GM21423 (cell line): ENCODE results near the gene ANO3.
A peak's percentile ranks its signal among the peaks of the same experiment; 100 is the strongest.
"Not testable (repeated sequence)": the region's sequence is repeated elsewhere in the genome, so short reads cannot be mapped to it uniquely, and the experiment has no call there.

Experiments used
- ATAC-seq: cut with Tn5 transposase; IDR thresholded peaks from one replicate; pipeline ENCODE4 v1.9.1; 2021; ENCODE audit warnings: mild to moderate bottlenecking, moderate library complexity; ENCODE audit not compliant: unreplicated experiment

The ANO3 gene

DNA sequence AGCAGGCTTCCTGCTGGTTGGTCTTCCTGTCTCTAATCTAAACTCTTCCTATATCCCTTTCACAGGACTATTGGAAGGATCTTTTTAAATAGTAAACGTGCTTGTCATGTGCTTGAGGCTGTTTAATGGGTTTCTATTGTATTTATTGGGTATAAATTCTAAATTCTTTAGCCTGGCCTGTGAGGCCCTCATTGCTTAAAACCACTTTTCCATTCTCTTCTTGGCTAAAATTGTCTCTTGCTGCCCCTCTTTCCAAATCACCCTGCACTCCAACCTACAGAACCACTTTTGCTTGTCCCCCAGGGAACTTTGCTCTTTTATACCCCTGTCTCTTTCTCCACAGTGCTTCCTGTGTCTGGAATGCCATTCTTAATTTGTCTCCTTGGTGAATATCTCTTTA, 286.5 kb downstream of the ANO3 start:
- ATAC-seq, result no peak

DNA sequence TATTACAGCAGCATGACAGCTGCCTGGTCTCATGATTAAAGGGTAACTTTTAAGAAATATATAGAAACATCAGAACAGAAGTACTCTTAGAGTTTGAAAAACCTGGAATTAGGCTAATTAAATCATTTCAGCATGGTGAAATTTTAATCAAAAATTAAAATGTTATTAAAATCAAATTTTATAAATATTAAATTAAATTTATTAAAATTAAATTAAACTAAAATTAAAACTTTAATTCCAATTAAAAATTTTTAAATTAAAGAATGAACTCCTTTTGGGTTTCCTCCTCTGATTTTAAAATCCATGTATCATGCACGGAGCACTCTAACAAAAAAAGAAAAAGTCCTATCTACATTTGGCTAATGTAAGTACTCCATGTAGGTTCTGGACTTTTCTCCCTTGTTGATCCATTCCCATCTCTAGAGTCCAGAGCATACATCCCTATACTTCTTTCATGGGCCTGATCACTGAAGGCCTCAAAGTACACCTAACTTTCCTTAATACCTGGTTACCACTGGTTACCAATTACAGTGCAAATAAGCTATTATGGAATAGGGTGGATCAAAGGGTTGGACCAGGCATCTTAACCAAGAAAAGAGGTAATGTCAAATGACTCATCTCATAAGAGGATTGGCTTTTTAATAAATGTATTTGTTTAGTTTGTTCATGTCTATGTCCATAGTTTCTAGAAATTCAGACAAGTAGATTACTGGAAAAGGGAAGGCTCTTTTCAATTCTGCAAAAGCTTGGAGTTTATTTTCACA, 288.5 kb downstream of the ANO3 start:
- ATAC-seq, result no peak

GRCh38 chr11:26621132-26621531, 289.2 kb downstream of the ANO3 start:
- ATAC-seq, result no peak

- no peak for ATAC-seq
Observed at GRCh38 chr11:26622181-26622580, 290.3 kb downstream of the ANO3 start.

DNA sequence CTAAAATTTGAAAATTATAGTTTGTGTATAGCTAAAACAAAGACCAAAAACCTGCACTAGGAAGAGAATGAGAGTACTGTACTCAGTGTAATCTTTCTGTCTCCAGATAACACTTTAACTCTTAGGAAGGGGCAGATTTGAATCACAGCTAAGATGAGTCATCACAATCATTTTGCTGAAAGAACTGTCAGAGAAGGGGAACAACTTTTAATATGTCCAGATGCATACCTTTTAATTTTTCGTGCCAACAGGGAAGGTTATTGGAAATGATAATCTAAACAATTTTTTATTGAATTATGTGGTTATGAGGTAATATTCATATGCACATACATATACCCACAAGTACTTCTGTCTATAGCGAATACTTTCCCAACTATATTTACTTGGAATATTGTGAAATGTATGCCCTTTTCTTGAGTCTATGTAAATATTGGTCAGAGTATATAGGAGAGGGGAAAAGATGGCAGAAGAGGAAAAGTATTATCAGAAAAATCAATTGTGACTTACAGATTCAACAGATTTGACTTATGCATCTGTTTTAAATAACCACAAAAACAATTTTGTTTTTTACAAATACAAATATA, 291.2 kb downstream of the ANO3 start:
- ATAC-seq, result no peak

- ATAC-seq, result no peak
Observed at GRCh38 chr11:26626346-26626745, 294.4 kb downstream of the ANO3 start.

DNA sequence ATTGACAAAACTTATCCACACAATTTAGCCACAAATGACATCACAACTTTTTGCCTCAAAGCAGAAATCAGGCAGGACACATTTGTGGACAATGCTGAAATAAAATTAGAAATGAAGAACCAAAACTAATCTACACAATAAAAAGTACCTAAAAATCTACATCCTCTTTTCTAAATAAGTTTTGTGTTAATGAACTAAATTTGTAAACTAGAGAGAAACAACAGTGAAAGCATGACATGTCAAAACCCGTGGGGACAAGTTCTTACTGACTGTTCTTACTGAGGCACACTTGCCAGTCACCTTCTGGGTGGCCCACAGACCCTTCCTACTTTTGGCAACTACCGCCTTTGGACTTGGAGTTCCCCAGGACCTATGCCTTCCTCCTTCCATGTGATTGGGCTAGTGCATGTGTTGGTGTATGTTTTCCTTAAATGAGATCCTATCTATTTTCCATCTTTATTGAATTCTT, 300.8 kb downstream of the ANO3 start:
- ATAC-seq, result peak; percentile 53

DNA sequence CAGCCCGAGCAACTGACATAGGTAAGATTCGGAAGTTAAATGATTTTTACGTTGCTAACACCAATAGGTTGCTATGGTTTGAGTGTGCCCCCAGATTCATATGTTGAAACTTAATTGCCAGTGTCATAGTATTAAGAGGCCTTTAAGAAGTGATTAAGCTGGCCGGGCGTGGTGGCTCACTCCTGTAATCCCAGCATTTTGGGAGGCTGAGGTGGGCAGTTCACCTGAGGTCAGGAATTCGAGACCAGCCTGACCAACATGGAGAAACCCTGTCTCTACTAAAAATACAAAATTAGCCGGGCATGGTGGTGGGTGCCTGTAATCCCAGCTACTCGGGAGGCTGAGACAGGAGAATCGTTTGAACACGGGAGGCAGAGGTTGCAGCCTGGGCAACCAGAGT, 311.4 kb downstream of the ANO3 start:
- not testable (repeated sequence) for ATAC-seq

- peak; percentile 89 for ATAC-seq
Observed at GRCh38 chr11:26649884-26650283, 318.0 kb downstream of the ANO3 start.

- no peak for ATAC-seq
Observed at GRCh38 chr11:26651916-26652315, 320.0 kb downstream of the ANO3 start.

GRCh38 chr11:26655287-26655686, 323.4 kb downstream of the ANO3 start:
- no peak for ATAC-seq

- ATAC-seq, result no peak
Observed at GRCh38 chr11:26662916-26663315, 331.0 kb downstream of the ANO3 start.

DNA sequence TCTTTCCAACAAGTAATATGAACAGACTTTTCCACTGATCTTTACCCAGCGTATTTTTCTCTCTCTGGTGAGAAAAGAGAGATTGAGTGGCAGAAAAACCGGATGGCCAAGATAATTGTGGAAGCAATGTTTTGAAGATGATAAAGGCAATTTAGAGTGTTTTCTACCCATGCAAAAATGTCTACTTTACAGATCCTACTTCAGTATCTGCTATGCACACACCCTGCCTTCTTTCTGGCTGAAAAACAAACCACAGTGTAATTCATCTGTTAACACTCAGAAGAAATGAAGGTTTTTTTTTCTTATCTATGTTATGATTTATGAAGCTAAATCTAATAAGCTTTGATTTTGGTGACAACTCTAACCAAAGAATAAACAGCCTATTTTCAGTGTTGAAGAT, 333.1 kb downstream of the ANO3 start:
- no peak for ATAC-seq

GRCh38 chr11:26665946-26666345, 334.0 kb downstream of the ANO3 start:
- no peak for ATAC-seq

- no peak for ATAC-seq
Observed at GRCh38 chr11:26675233-26675928, 343.5 kb downstream of the ANO3 start.

DNA sequence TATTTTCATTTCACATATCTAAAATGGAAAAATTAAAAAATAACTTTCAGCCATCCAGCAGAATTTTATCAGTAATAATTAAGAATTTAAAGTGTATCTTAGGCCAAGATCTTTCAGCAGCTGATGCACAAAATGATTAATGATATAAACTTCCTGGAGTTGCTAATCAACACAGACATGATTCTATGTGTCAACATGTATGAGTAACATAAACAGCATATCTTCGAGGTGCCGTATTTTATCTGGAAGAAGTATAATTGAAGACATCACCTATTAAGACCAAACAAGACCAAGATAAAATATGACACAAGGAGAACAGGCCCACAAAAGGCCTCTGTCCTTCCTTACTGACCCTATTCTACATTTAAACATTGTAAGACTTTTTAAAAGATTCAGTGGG, 344.7 kb downstream of the ANO3 start:
- no peak for ATAC-seq

DNA sequence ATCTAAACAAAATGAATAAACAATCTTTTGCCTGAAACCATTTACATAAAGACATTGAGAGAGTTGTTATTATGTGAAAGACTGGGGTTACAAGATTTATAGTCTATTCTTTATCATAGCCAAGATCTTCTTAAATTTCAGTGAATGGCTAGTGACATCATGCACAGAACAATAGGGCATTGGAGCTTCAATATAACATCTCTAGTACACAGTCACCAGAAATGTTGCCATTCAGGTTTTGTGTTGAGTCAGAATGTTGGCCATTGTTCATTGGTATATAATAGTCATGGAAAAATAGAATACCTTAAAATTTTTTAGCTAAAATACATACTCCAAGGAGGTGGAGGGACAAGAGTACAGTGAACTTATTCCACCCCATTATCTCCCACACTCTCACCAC, 345.6 kb downstream of the ANO3 start:
- ATAC-seq, result no peak

DNA sequence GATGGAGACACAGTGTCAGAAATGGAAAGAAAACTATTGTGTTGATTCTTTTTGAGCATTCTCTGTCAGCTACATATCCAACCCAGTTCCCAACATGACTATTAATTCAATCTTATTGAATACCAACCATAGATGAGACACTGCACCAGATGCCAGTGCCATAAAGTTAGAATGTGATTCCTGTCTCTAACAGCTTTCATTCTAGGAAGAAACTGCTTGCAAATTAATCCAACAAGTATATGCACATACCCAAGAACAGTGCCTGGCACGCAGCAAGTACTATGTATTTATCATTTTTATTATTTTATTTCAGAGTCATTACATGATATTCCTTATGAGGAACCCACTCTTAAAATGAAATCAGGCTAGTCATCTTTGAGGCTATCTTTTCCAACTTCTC, 355.4 kb downstream of the ANO3 start:
- ATAC-seq, result no peak

- ATAC-seq, result no peak
Observed at GRCh38 chr11:26688701-26689100, 356.8 kb downstream of the ANO3 start.

DNA sequence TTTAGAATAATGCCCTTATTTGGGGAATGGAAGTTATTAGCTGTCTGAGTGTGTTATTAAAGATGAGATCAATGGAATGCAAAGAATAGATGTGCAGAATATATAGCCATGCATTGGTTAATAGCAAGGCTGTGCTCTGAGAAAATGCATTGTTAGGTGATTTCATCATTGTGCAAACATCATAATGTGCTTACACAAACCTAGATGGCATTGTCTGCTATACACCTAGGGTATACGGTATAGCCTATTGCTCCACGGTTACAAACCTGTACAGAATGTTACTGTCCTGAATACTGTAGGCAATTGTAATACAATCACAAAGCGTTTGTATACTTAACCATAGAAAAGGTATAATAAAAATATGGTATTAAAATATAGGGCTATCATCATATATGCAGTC, 364.4 kb downstream of the ANO3 start:
- ATAC-seq, result no peak

DNA sequence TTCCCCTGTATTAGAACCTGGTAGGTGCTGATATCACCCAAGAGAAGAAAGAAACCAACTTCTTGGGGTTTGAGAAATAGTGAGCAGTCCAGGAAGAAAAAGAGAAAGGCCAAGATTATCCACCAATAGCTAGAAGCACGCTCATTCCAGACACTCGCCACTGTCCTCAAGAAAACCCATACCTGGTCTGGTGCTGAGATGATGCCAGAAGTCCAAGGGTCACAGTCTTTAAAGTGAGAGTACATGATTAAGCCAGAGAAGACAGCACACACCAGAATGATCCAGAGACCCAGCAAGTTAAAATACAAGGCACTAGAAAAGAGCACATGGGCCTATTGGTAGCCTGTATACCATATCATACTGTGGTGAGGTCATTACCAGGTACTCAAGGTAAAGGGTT, 366.3 kb downstream of the ANO3 start:
- no peak for ATAC-seq

DNA sequence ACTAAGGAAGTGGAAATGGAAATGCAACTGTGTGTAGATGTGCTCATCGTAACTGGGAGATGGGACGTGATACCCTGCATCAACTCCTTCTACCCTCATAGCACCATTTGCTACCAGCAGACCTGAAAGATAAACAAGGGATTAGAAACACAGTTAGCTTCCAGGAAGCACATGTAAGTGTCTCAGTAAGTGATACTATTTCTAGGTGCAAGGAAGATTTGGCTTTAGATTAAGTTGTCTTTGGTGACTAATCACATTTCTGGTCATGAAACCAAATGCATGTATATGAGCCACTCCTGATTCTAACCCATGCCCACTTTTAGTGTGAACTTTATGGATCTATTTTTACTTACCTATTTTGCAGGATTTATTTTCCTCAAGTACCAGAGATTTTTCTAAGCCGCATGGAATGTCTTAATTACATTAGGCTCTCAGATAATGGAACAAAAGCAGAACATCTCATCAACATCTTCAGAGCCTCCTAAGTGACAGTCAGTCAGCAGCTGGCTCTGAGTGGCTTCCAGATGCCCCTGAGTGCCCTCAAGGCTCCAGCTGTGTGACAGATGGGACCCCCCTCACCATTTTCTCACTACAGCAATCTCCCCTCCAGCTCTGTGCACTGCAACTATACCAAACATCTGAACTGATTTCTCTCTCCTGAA, 368.8 kb downstream of the ANO3 start:
- ATAC-seq, result no peak
